SK-MEL-5 (cell line): ENCODE results near the gene KLHL8. TPM values are rescaled to one million over a fixed set of nuclear protein-coding genes. Genes with fewer than 3 reads are reported as not detected.
"Not testable (repeated sequence)": the region's sequence is repeated elsewhere in the genome, so short reads cannot be mapped to it uniquely, and the experiment has no call there.

ENCODE experiments used
- DNase-seq: peaks from one replicate; pipeline ENCODE4 v3.0.0-alpha.2; 2016; ENCODE audit warnings: low read depth, low spot score
- in situ Hi-C: cut with HindIII; loops from 2 replicates; pipeline ENCODE4 v1.10.0; 2016; ENCODE audit warnings: low sequenced_read_pairs, high pct_unique_total_duplicates, low pct_unique_long_range_greater_than_20kb
- total RNA-seq: library from RNA; depleted of rRNA; stranded (reverse); fragments of >200 nt; shearing (Covaris generic); gene quantifications from 2 replicates; pipeline ENCODE4 v1.2.3, GENCODE V29; 2014

Gene KLHL8
- total RNA-seq, 1 experiment from 2014 or later = 7.6 TPM

GRCh38 chr4:87147116-87147515 is 73.3 kb downstream of the KLHL8 start:
- in situ Hi-C loops = no loop called here
- no peak for DNase-seq

DNA sequence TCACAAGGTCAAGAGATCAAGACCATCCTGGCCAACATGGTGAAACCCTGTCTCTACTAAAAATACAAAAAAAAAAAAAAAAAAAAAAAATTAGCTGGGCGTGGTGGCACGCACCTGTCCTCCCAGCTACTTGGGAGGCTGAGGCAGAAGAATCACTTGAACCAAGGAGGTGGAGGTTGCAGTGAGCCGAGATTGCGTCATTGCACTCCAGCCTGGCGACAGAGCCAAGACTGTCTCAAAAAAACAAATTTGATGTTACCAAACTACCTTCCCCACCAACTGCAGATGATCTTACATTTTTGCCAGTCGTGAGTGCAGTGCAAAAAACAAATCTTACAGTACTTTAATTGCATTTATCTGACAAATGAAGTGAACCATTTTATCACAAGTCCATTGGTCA is 74.5 kb downstream of the KLHL8 start:
- DNase-seq, in situ Hi-C loops: not testable (repeated sequence)

GRCh38 chr4:87144356-87144755 is 76.1 kb downstream of the KLHL8 start:
- DNase-seq = no peak
- in situ Hi-C loops = no loop called here

DNA sequence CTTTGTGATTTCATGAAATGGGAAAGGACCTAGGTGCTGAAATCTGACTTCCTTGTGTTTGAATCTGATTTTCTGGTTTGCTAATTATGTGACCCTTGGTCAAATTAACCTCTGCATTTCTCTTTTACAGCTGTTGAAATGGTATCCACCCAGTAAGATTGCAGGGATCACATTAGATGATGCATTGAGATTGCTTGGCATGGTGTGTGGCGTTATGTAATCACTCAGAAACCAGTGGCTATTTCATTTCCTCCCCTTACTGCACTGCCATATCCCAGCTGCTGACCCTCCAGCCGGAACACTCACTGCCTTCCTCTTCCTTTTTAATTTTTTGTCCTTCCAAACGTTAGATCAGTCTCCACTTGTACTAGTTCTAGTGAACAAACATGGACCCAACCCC is 79.0 kb downstream of the KLHL8 start:
- DNase-seq = no peak
- in situ Hi-C loops = no loop called here

GRCh38 chr4:87134122-87134521 is 86.3 kb downstream of the KLHL8 start:
- in situ Hi-C loops = no loop called here
- DNase-seq = no peak

- no peak for DNase-seq
- in situ Hi-C loops = no loop called here
These were observed 87.2 kb downstream of the KLHL8 start for GRCh38 chr4:87133183-87133582.

DNA sequence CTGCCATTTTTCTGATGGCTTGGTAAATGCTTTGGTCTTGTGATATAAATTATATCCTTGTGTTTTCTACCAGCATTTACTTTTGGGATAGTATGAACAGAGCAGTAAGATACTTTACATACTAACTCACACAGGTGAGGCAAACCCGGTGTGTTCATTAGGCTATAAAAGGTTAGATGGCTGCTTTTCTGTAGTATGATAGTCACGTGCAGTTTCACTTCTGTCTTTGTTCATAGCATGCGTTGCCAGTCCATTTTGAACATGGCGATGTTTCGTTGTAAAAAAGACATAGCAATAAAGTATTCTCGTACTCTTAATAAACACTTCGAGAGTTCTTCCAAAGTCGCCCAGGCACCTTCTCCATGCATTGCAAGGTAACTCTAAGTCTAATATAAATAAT is 88.4 kb downstream of the KLHL8 start:
- in situ Hi-C loops = no loop called here
- no peak for DNase-seq

DNA sequence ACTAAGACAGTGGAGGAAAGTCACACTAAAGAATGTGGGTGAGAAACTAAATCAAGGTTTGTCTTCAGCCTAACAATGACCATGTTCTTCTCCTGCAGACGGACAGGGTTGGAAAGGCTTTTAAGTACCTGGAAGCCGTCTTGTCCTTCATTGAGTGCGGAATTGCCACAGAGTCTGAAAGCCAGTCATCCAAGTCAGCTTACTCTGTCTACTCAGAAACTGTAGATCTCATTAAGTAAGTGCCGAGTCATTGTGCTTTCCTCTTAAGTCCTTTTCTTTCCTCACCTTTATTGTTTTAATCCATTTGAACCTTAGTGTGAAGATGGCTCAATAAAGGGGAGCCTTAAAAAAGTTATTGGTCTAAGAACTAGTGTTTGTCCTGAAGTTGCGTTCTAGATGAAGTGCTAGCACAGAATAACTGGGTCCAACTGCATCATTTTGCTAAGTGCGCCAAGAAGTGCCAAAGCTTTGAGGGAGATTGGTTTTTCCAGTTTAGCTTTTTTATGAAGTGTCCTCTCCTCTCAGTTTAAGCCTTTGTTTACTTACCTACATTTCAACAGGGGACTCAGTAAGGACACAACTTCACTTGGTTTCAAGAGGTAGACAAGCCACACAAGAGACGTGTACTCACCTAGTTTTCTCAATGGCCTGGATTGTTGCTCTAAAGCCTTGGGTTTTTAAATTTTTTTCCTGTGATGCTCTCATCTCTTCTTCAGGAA is 89.3 kb downstream of the KLHL8 start:
- no peak for DNase-seq
- in situ Hi-C loops = no loop called here

DNA sequence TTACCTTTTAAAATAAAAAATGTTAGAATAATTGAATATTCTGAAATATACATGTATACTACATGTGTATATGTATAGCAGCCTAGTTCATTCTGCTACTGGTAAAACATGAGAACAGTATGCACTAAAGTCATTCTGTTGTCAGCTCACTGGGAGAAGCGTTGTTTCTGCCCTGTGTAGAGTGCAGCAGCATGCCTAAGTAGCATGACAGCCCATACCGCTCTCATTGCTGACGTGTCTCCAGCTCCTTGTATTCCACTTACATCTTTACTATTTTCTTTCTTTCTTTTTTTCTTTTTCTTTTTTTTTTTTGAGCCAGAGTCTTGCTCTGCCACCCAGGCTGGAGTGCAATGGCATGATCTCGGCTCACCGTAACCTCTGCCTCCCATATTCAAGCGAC is 90.7 kb downstream of the KLHL8 start:
- no peak for DNase-seq
- in situ Hi-C loops = no loop called here

DNA sequence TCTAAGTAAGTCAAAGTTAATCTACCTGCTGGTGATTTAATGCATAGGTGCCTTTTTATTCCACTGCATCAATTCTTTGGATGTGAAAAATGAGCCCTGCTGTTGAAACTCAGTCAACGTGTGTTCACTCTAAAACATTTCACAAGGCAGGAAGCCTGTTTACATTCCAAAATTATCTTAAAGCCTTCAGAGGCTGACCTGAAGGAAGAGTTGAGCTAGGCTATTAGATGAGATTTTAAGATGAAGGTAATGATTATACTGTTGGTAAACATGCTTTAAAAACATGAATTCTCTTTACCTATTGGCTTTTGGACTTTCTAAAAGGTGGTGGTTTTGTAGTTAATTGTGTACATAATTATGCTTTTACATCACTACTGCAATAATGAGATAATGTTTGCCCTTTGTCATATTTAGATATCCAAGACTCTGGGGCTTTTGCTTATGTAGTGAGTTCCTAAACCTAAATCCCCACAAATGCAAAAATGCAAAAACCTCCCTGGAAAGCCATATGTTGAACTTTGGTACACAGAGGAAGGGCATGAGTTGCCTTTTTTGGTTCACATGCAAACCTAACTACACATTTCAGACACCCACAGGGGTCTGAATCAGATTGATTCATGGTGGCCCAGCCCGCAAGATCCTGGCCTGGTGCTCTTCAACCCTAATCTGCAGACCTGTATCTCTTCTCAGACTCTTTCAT is 92.3 kb downstream of the KLHL8 start:
- in situ Hi-C loops = no loop called here
- no peak for DNase-seq

- no peak for DNase-seq
- in situ Hi-C loops = no loop called here
These were observed 94.4 kb downstream of the KLHL8 start for GRCh38 chr4:87126056-87126455.

- in situ Hi-C loops = loop anchor here (25.0 kb wide), 1 partner anchor 210 kb away; no protein-coding TSS in a partner anchor
- DNase-seq = no peak
These were observed 98.2 kb downstream of the KLHL8 start for GRCh38 chr4:87122252-87122651.

GRCh38 chr4:87121341-87122065 is 98.9 kb downstream of the KLHL8 start:
- in situ Hi-C loops = loop anchor here (25.0 kb wide), 1 partner anchor 209 kb away; no protein-coding TSS in a partner anchor
- no peak for DNase-seq

DNA sequence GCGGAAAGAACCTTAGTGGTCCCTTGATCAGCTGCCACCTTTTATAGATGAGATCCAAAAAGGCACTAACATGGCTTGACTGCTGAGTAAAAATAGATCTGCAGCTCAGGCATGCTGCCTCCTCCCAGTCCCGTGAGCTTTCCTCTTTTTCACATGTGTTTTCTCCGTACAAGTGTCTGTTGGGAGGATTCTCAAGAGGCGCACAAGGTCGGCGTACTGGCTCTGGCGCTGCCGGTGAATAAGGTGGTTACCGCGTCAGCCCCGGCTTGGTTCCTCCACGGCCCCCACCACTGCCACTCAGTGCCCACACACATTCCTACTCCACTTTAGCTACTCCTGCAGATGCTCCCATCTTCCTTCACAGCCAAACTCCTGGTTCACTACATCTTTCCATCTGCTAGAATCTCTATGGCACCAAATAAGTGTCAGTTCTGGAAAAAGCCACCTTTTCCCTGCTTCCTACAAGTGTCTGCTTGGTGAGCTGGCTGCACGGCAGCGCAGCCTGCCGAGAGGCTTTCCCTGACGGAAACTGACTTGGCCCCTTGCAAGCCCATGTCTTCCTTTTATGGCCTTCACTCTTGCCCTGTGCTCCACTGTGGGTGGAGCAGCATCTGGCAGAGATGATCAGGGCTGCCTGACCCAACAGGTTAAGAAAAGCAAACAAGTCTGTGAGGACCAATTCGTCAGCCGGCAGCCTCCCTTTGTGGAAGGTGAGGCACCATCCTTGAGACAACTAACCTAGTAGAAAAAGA is 99.8 kb downstream of the KLHL8 start:
- in situ Hi-C loops = loop anchor here (25.0 kb wide), 1 partner anchor 208 kb away; no protein-coding TSS in a partner anchor

DNA sequence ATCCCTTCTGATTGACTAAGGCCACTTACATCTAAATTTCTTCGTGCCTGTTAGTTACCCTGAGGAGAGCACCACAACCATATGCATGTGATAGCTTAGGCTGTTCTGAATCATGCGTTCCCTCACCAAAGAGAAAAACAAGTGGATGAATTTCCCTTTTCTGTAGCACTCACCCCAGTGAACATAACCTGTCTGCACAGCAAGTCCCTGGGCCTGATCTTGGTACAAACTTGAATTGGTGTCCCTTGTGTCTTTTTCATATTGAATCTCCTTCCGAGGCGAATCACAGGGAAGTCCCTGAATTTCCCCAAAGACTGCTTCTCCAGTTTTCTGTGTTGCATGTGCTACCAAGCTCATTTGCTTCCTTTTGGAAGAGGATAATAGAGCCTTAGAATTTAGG is 100.4 kb downstream of the KLHL8 start:
- DNase-seq = no peak
- in situ Hi-C loops = loop anchor here (25.0 kb wide), 1 partner anchor 208 kb away; no protein-coding TSS in a partner anchor

More for the DNA sequence above, 99.8 kb downstream of the KLHL8 start:
- DNase-seq = no peak

GRCh38 chr4:87118826-87119225 is 101.6 kb downstream of the KLHL8 start:
- peak; percentile 19 for DNase-seq
- in situ Hi-C loops = loop anchor here (25.0 kb wide), 1 partner anchor 207 kb away; no protein-coding TSS in a partner anchor

GRCh38 chr4:87118421-87118820 is 102.0 kb downstream of the KLHL8 start:
- no peak for DNase-seq
- in situ Hi-C loops = loop anchor here (25.0 kb wide), 1 partner anchor 206 kb away; no protein-coding TSS in a partner anchor

DNA sequence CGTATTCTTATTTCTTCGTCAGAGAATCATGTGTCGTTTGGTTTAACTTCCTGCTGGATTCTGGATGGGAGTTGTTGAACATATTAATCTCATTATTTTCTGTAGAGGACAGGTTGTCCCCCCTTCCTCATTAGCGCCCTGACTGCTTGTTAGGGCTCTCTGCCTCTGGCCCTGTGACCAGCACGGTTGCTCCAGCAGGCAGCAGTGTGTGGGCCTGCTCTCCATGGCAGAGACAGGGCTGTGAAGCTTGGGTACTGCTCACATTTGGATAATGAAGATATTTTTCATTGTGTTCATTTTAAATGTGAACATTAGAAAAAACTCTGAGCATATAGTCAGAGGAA is 102.7 kb downstream of the KLHL8 start:
- DNase-seq = no peak
- in situ Hi-C loops = loop anchor here (25.0 kb wide), 1 partner anchor 205 kb away; no protein-coding TSS in a partner anchor
